KMS-11 (cell line): ENCODE measurements around the gene RHBDF1.

Source experiments
- H2AFZ ChIP-seq: fragments of 200-600 bp; sonication (generic); 2 replicates; pipeline ENCODE4 v1.6.1; 2016; ENCODE audit warnings: antibody characterized with exemption, mixed run types, low read depth
- H3K27ac ChIP-seq: fragments of 200-600 bp; sonication (generic); 2 replicates; pipeline ENCODE4 v1.6.1; 2016; ENCODE audit warnings: mild to moderate bottlenecking, mixed run types
- H3K27me3 ChIP-seq: fragments of 200-600 bp; sonication (generic); 2 replicates; pipeline ENCODE4 v1.6.1; 2017; ENCODE audit warnings: mild to moderate bottlenecking, low read depth, mixed run types, moderate library complexity; ENCODE audit not compliant: insufficient read depth
- H3K36me3 ChIP-seq: fragments of 200-600 bp; sonication (generic); 2 replicates; pipeline ENCODE4 v1.6.1; 2017; ENCODE audit warnings: mild to moderate bottlenecking, mixed run types; ENCODE audit not compliant: insufficient read depth
- H3K4me1 ChIP-seq: fragments of 200-600 bp; sonication (generic); 2 replicates; pipeline ENCODE4 v1.6.1; 2016; ENCODE audit warnings: mild to moderate bottlenecking, low read depth, mixed run types; ENCODE audit not compliant: poor library complexity, severe bottlenecking
- H3K4me2 ChIP-seq: fragments of 200-600 bp; sonication (generic); 2 replicates; pipeline ENCODE4 v1.7.0; 2016; ENCODE audit warnings: mild to moderate bottlenecking, mixed run types
- H3K4me3 ChIP-seq: fragments of 200-600 bp; sonication (generic); IDR thresholded peaks from 2 replicates; pipeline ENCODE4 v1.6.1; 2017; ENCODE audit warnings: low read depth, low read length, mixed read lengths; ENCODE audit not compliant: insufficient read depth
- H3K79me2 ChIP-seq: fragments of 200-600 bp; sonication (generic); 2 replicates; pipeline ENCODE4 v1.6.1; 2016; ENCODE audit warnings: low read depth, mixed run types; ENCODE audit not compliant: insufficient read depth
- H3K9ac ChIP-seq: fragments of 200-600 bp; sonication (generic); 2 replicates; pipeline ENCODE4 v1.6.1; 2016; ENCODE audit warnings: mild to moderate bottlenecking, mixed run types
- H4K20me1 ChIP-seq: fragments of 200-600 bp; sonication (generic); 2 replicates; pipeline ENCODE4 v1.6.1; 2016; ENCODE audit warnings: mild to moderate bottlenecking, mixed run types; ENCODE audit not compliant: insufficient read depth
- CTCF ChIP-seq: fragments of 200-600 bp; sonication (generic); conservative IDR thresholded peaks from 2 replicates; pipeline ENCODE4 v1.6.1; 2017; ENCODE audit warnings: low read depth, mild to moderate bottlenecking, antibody characterized with exemption, low read length, moderate library complexity, mixed read lengths

Gene RHBDF1

DNA sequence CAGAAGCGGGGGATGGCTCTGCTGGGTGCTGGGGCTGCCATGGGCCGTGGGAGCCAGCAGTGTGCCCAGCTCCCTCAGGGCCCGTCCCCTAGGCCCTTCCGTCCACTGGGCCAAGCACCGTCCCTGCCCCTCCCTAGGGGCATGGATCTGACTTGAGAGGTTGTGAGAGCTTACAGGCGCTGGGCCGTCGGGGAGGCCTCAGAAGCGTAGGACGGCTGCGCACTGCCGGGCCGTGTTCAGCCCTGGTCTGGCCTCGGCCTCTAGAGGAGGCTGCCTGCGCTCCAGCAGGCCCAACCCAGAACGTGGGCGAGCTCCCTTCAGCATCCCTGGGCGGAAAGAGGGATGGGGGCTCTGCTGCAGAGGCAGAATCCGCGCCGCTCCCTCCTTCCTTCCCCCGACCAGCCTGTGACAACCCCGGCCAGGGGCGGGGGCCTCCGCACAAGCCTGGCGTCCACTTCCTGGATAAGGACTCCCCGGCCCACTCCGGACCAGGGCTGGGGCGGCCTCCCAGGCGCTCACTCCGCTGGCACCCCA, 4.9 kb upstream of the RHBDF1 start:
- Histone ChIP-seq H2AFZ (peak overlapping the region; percentile 83), H3K36me3 (no peaks in the 10 kb centered on the region), H3K4me3 (no peak overlapping the region), H3K79me2 (no peaks in the 10 kb centered on the region), H3K9ac (peak overlapping the region; percentile 83), H3K27ac (peak overlapping the region; percentile 36; the same call in 1 of the 2 replicates), H4K20me1 (no peaks in the 10 kb centered on the region), H3K4me1 (peaks cover 36% of the 10 kb centered on the region), H3K27me3 (peaks cover 9% of the 10 kb centered on the region; the same call in 1 of the 2 replicates), H3K4me2 (peak overlapping the region; percentile 97)
- TF ChIP-seq CTCF = no peak

DNA sequence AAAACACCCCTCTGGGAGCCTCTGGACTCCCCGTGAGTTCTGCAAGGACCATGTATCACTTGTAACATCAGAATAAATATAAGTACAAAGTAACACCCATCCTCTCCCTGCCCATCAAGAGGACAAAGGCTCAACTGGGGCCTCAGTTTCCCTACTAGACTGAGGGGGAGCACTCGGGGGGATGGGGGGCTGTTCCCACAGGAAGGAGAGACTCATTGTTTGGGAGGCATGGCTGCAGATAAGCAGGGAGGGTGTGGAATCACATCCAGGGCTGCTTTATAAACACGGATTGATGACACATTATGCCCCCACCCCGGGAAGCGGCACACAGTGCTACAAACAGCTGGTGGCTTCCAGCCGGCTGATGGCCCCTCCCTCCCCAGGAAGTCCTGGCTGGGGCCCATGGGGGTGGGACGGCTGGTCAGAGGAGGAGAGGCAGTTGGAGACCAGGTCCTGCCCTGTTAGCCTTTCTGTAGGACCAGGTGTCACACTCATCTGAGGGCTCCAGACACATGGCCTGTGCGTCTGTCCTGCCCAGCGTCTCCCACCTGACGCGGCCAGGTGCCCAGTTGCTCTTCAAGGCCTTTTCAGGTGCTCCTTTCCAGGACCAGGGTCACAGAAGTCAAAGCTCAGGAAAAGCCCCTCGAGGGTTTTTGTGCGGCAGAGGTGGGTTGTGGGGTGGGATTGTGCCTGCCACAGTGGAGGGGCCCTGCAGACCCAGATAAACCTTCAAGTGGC, 4.3 kb upstream of the RHBDF1 start:
- Histone ChIP-seq H3K27me3 (peaks cover 13% of the 10 kb centered on the region), H2AFZ (no peak overlapping the region; the same call in 1 of the 2 replicates), H3K36me3 (no peaks in the 10 kb centered on the region), H4K20me1 (no peaks in the 10 kb centered on the region), H3K4me2 (peak overlapping the region; percentile 97), H3K4me3 (no peak overlapping the region), H3K79me2 (no peaks in the 10 kb centered on the region), H3K9ac (peak overlapping the region; percentile 83; the same call in 1 of the 2 replicates), H3K4me1 (peaks cover 39% of the 10 kb centered on the region), H3K27ac (no peak overlapping the region)
- no peak for TF ChIP-seq CTCF

GRCh38 chr16:75580-76501, 3.4 kb upstream of the RHBDF1 start:
- H3K27me3 ChIP-seq = peaks cover 19% of the 10 kb centered on the region
- H2AFZ ChIP-seq = no peak overlapping the region
- H3K9ac ChIP-seq = no peak overlapping the region
- H3K79me2 ChIP-seq = no peaks in the 10 kb centered on the region
- H3K4me2 ChIP-seq = peak overlapping the region; percentile 97
- H4K20me1 ChIP-seq = no peaks in the 10 kb centered on the region
- H3K27ac ChIP-seq = no peak overlapping the region
- H3K4me1 ChIP-seq = peaks cover 39% of the 10 kb centered on the region
- H3K4me3 ChIP-seq = no peak overlapping the region
- TF ChIP-seq CTCF = no peak
- no peaks in the 10 kb centered on the region for H3K36me3 ChIP-seq

DNA sequence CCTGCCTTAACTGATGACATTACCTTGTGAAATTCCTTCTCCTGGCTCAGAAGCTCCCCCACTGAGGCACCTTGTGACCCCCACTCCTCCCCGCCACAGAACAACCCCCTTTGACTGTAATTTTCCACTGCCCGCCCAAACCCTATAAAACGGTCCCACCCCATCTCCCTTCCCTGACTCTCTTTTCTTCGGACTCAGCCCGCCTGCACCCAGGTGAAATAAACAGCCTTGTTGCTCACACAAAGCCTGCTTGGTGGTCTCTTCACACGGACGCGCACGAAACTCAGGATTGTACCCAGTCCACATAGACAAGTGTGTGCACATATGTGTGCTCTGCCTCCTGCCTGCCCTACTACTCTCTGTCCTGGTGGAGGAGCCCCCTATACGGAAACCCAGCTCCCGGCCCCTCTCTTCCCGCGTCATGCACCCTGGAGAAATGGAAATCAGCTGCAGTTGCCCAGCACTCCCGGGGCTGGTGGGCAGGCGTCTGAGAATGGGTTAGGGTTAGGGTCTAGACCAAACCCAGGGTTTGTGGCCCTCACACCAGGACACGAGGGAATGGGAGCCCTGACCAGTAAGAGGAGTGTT, 2.4 kb upstream of the RHBDF1 start:
- Histone ChIP-seq H2AFZ (no peak overlapping the region), H3K79me2 (no peaks in the 10 kb centered on the region), H3K27ac (no peak overlapping the region), H3K4me1 (peaks cover 39% of the 10 kb centered on the region), H3K4me2 (no peak overlapping the region), H3K27me3 (peaks cover 20% of the 10 kb centered on the region), H3K36me3 (no peaks in the 10 kb centered on the region), H3K4me3 (no peak overlapping the region), H3K9ac (no peak overlapping the region), H4K20me1 (no peaks in the 10 kb centered on the region)
- no peak for TF ChIP-seq CTCF
